ENCODE results near the gene VCAM1.
"Not testable (repeated sequence)": the region's sequence is repeated elsewhere in the genome, so short reads cannot be mapped to it uniquely, and the experiment has no call there.

The VCAM1 gene

GRCh38 chr1:100773444-100773843, 53.9 kb downstream of the VCAM1 start:
- no peak for DNase-seq (ENCODE audit: low read depth in 2 of 3, low spot score in 1 of 3)

DNA sequence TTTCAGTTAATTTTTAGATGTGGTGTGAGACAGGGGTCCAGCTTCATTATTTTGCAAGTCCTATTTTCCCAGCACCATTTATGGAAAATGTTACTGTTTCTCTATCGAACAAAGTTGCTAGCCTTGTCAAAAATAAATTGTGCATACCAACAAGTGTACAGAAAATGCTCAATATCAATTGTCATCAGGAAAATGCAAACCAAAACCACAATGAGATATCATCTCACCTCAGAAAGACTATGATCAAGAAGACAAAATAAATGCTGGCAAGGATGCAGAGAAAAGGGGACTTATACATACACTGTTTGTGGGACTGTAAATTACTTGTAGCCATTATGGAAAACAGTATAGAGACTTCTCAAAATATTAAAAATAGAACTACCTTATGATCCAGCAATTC, 54.8 kb downstream of the VCAM1 start:
- DNase-seq (ENCODE audit: low read depth in 2 of 3, low spot score in 1 of 3) = no peak

DNA sequence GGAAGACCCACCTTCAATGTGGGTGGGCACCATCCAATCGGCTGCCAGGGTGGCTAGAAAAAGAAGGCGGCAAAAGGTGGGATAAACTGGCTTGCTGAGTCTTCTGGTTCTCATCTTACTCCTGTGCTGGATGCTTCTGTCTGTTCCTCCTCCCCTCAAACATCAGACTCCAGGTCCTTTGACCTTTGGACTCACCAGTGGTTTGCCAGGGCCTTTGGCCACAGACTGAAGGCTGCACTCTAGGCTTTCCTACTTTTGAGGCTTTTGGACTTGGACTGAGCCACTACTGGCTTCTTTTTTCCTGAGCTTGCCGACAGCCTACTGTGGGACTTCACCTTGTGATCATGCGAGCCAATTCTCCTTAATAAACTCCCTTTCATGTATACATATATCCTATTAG, 55.9 kb downstream of the VCAM1 start:
- DNase-seq (ENCODE audit: low read depth in 2 of 3, low spot score in 1 of 3) = no peak

GRCh38 chr1:100778748-100779147, 59.2 kb downstream of the VCAM1 start:
- no peak for DNase-seq (ENCODE audit: low read depth in 2 of 3, low spot score in 1 of 3)

DNA sequence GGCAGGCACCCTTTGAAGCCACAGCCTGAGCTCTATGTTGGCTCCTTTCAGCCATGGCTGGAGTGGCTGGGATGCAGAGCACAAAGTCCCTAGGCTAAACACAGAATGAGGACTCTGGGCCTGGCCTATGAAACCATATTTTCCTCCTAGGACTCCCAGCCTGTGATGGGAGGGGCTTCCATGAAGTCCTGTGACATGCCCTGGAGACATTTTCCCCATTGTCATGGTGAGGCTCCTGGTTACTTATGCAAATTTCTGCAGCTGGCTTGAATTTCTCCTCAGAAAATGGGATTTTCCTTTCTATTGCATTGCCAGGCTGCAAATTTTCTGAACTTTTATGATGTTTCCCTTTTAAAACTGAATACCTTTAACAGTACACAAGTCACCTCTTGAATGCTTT, 61.3 kb downstream of the VCAM1 start:
- DNase-seq (ENCODE audit: low read depth in 2 of 3, low spot score in 1 of 3) = no peak

- DNase-seq (ENCODE audit: low read depth in 2 of 3, low spot score in 1 of 3) = not testable (repeated sequence)
These were observed 62.2 kb downstream of the VCAM1 start for GRCh38 chr1:100781728-100782127.

GRCh38 chr1:100782473-100783039, 63.0 kb downstream of the VCAM1 start:
- DNase-seq (ENCODE audit: low read depth in 2 of 3, low spot score in 1 of 3) = no peak

DNA sequence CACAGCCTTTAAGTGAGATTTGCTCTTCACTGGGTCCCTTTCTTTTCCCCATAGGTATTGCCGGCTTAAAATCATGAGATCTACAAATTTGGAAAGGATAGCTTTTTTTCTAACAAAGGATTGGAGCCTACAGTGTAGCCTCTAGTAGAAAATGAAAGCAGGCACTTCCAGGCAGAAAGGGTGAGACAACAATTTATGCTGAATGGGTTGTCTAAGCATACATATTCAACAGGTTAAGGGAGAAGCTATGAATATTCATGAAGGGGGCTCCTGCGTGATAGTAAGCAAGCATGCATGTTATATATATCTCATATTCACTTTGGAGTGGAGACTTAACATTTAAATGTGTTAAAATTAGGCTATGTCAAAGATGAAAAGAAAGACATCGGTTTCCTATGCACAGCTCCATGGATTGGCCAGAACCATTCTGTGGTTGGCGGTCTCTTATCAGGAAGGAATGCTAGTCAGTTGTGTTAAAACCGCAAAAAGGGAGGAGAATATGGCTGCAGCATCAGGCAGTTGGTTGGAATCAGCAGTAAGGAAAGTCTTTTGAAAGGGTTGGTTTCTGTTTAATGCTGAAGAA, 66.0 kb downstream of the VCAM1 start:
- DNase-seq (ENCODE audit: low read depth in 2 of 3, low spot score in 1 of 3) = no peak

DNA sequence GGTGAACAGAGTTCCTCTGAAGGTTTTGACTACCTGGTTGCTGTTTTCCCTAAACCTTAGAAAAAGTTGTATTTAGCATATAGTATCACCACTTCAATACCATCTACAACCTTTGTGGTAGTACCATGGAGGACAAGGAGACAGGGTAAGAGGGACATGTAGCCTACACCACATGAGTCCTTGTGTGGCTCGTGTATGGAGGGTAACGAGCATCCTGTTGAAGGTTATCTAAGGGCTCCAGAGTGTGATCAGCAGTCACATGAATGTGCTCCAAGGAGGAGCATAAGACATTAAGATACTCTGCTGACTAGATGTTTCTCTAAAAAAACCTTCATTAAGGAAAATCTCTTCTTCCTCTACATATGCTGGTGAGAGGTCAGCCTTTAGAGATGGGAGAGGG, 67.3 kb downstream of the VCAM1 start:
- DNase-seq (ENCODE audit: low read depth in 2 of 3, low spot score in 1 of 3) = no peak
